K562 (cell line): ENCODE measurements around the gene PCSK6. TPM values are rescaled to one million over a fixed set of nuclear protein-coding genes. Genes with fewer than 3 reads are reported as not detected.

Source experiments
- ATAC-seq: fragments of 200-7000 bp; cut with Tn5 transposase; 3 replicates; pipeline ENCODE4 v1.9.1; 2020; ENCODE audit warnings: moderate library complexity
- BruUV-seq: library from RNA; stranded (reverse); fragments of 400-500 nt; replicated peaks from 2 replicates; lab custom pipeline; 2021; lab: Mats Ljungman, UMichigan
- CTCF ChIA-PET: fragments of 300-600 bp; formaldehyde crosslinking; extraction: SDS; loops from one replicate; lab custom pipeline; 2021; ENCODE audit warnings: low intra/inter-chr PET ratio; lab: Yijun Ruan, JAX
- POLR2A ChIA-PET: fragments of 300-600, 350-650 bp; sonication (Branson Sonifier 250); formaldehyde crosslinking; extraction: SDS; loops from one replicate; lab custom pipeline; 2021; ENCODE audit warnings: antibody characterized with exemption, inconsistent platforms; lab: Yijun Ruan, JAX
- DNase-seq, 4 experiments: peaks; one replicate each; pipeline versions ENCODE4 v3.0.0 to v3.0.0-alpha.2; 2011 to 2018; ENCODE audit warnings: low spot score in 3 of 4, mixed read lengths in 3 of 4; ENCODE audit errors: extremely low read depth in 1 of 4
- FAIRE-seq: peaks from 2 replicates; lab custom pipeline; 2011; peaks lifted over from hg19 to GRCh38; lab: Jason Lieb, UNC
- H2AFZ ChIP-seq: 2 replicates; pipeline ENCODE4 v1.6.0; 2011; ENCODE audit warnings: low read depth, low read length, control low read depth, inconsistent platforms
- H3K27ac ChIP-seq: fragments of 200-600 bp; 3 replicates; pipeline ENCODE4 v1.8.0; 2011; ENCODE audit warnings: low read depth, mild to moderate bottlenecking, control low read depth, inconsistent platforms, low read length, moderate library complexity, mixed read lengths; ENCODE audit errors: extremely low read depth
- H3K27me3 ChIP-seq, 2 experiments: fragments of 300-600 bp in 1 of 2; 2 replicates in 1 of 2; 3 replicates in 1 of 2; pipeline versions ENCODE4 v1.6.0 to v1.8.0; 2011; ENCODE audit warnings: inconsistent platforms in 2 of 2, low read length in 2 of 2, mild to moderate bottlenecking in 1 of 2, mixed read lengths in 1 of 2, moderate library complexity in 1 of 2; ENCODE audit not compliant: control insufficient read depth in 2 of 2, insufficient read depth in 2 of 2
- H3K36me3 ChIP-seq: fragments of 300-600 bp; 3 replicates; pipeline ENCODE4 v1.8.0; 2011; ENCODE audit warnings: mild to moderate bottlenecking, low read length, inconsistent platforms; ENCODE audit not compliant: control insufficient read depth, insufficient read depth
- H3K4me1 ChIP-seq, 2 experiments: fragments of 200-600 bp in 1 of 2; replicated peaks in 1 of 2; 2 replicates in 1 of 2; 3 replicates in 1 of 2; pipeline versions ENCODE4 v1.5.1 to v1.8.0; 2011; ENCODE audit warnings: inconsistent platforms in 2 of 2, low read length in 2 of 2, mild to moderate bottlenecking in 1 of 2, mixed read lengths in 1 of 2, moderate library complexity in 1 of 2; ENCODE audit not compliant: control insufficient read depth in 2 of 2, insufficient read depth in 2 of 2
- H3K4me2 ChIP-seq: 2 replicates; pipeline ENCODE4 v1.6.1; 2011; ENCODE audit warnings: low read length, control low read depth, inconsistent platforms, mixed read lengths; ENCODE audit not compliant: insufficient read depth
- H3K4me3 ChIP-seq: fragments of 200-600 bp; sonication (generic), shearing (Covaris generic); 2 replicates; pipeline ENCODE4 v1.5.1; 2016; ENCODE audit warnings: control low read depth, inconsistent platforms
- H3K79me2 ChIP-seq: fragments of 200-600 bp; 3 replicates; pipeline ENCODE4 v1.8.0; 2011; ENCODE audit warnings: low read length, inconsistent platforms; ENCODE audit not compliant: control insufficient read depth, insufficient read depth
- H3K9ac ChIP-seq, 2 experiments: 2 replicates each; pipeline versions ENCODE4 v1.6.0 to v1.6.1; 2011; ENCODE audit warnings: low read depth in 2 of 2, low read length in 2 of 2, control low read depth in 1 of 2, inconsistent platforms in 1 of 2, mild to moderate bottlenecking in 1 of 2, mixed read lengths in 1 of 2; ENCODE audit not compliant: insufficient read depth in 1 of 2
- H3K9me1 ChIP-seq: one replicate; pipeline ENCODE4 v1.6.0; 2011; ENCODE audit warnings: inconsistent platforms, mild to moderate bottlenecking, low read length, moderate library complexity; ENCODE audit not compliant: control insufficient read depth, insufficient read depth
- H3K9me3 ChIP-seq: replicated peaks from 2 replicates; pipeline ENCODE4 v1.5.1; 2011; ENCODE audit warnings: low read depth, low read length, inconsistent platforms; ENCODE audit not compliant: control insufficient read depth, insufficient read depth
- H4K20me1 ChIP-seq: replicated peaks from 2 replicates; pipeline ENCODE4 v1.6.1; 2011; ENCODE audit warnings: low read length, inconsistent platforms, mixed read lengths; ENCODE audit not compliant: control insufficient read depth, insufficient read depth
- CEBPB ChIP-seq: fragments of 450-650 bp; IDR thresholded peaks from 2 replicates; pipeline ENCODE4 v1.6.1; 2016; ENCODE audit warnings: missing genetic modification characterization, missing compliant biosample characterization
- MTF1 ChIP-seq: fragments of 250-450 bp; sonication (Bioruptor Pico); IDR thresholded peaks from 2 replicates; pipeline ENCODE4 v1.9.0; 2021; ENCODE audit warnings: moderate library complexity, mild to moderate bottlenecking, inconsistent platforms, borderline replicate concordance
- NFE2L1 ChIP-seq: fragments of 450-650 bp; IDR thresholded peaks from 2 replicates; pipeline ENCODE4 v1.6.1; 2016; ENCODE audit warnings: missing genetic modification characterization, low read depth, mild to moderate bottlenecking, missing compliant biosample characterization, moderate library complexity, borderline replicate concordance
- NUFIP1 ChIP-seq: fragments of 450-650 bp; IDR thresholded peaks from 2 replicates; pipeline ENCODE4 v1.6.1; 2018; ENCODE audit not compliant: partially characterized antibody
- RBFOX2 ChIP-seq: fragments of 200-400 bp; formaldehyde crosslinking; IDR thresholded peaks from 2 replicates; pipeline ENCODE4 v1.6.1; 2017; ENCODE audit warnings: low read depth, mild to moderate bottlenecking, low read length, moderate library complexity
- SMARCA5 ChIP-seq: fragments of 450-650 bp; IDR thresholded peaks from 2 replicates; pipeline ENCODE4 v1.6.1; 2016
- TEAD1 ChIP-seq, 2 experiments: fragments of 450-650 bp in 1 of 2; sonication (generic) in 1 of 2; formaldehyde crosslinking; IDR thresholded peaks; 2 replicates each; pipeline versions ENCODE4 v1.4.0 to v1.8.0; 2020 to 2022; ENCODE audit warnings: mild to moderate bottlenecking in 2 of 2, missing genetic modification reagents in 1 of 2
- XRCC5 ChIP-seq: fragments of 200-400 bp; formaldehyde crosslinking; IDR thresholded peaks from 2 replicates; pipeline ENCODE4 v1.6.1; 2017; ENCODE audit warnings: low read depth, mild to moderate bottlenecking, low read length
- ZNF431 ChIP-seq: sonication (generic); formaldehyde crosslinking; IDR thresholded peaks from 2 replicates; pipeline ENCODE4 v1.8.0; 2022; ENCODE audit warnings: mild to moderate bottlenecking, missing genetic modification reagents
- WGBS: fragments of 100-300 bp; shearing (Covaris generic); methylation state at CpG from one replicate; pipeline ENCODE4 v1.1.6; 2016; ENCODE audit warnings: low coverage, mixed read lengths; ENCODE audit not compliant: insufficient coverage; ENCODE audit errors: missing lambda C conversion rate; 5-methylcytosine and 5-hydroxymethylcytosine counted together
- in situ Hi-C: fragments of 300-500 bp; cut with MboI; formaldehyde crosslinking; loops from 4 replicates; pipeline ENCODE4 v1.15.0; 2018; ENCODE audit warnings: inconsistent platforms, mixed read lengths
- intact Hi-C: fragments of 100-400 bp; cut with micrococcal nuclease; formaldehyde crosslinking; loops from 2 replicates; pipeline ENCODE4 v1.14.2; 2022
- polyA plus RNA-seq, 8 experiments: library from polyadenylated mRNA; depleted of rRNA in 4 of 8; stranded (reverse) in 5 of 8; unstranded in 3 of 8; fragments of >200 nt; fragmentation: Nextera tagmentation in 2 of 8; fragmentation: Illumina TruSeq in 1 of 8; extraction: Ambion mirVana in 2 of 8; extraction: Trizol in 1 of 8; gene quantifications; 2 replicates each; pipeline versions ENCODE4 v1.2.1 to v1.2.3, GENCODE V29; 2011 to 2014; ENCODE audit warnings: inconsistent platforms in 1 of 8, missing spikeins in 1 of 8
- total RNA-seq, 7 experiments: library from RNA; depleted of rRNA in 6 of 7; stranded (reverse); fragments of >200 nt in 6 of 7; fragmentation: Illumina TruSeq in 2 of 7; extraction: Trizol in 2 of 7; gene quantifications; 2 replicates each; pipeline versions ENCODE4 v1.2.1 to v1.2.3, GENCODE V29; 2011 to 2021; ENCODE audit warnings: low replicate concordance in 1 of 7
- TF ChIP-seq, protein P1 (sequence below): fragments of 450-650 bp; formaldehyde crosslinking; IDR thresholded peaks from 2 replicates; pipeline ENCODE4 v1.4.0; 2022; ENCODE audit warnings: missing genetic modification characterization

The PCSK6 gene
- total and polyA plus RNA-seq, 9 of the 15 experiments (the other 6 are each of a cell fraction or from before 2014, with no cell fraction given), result 2.2 to 32.6 (median 14.5) TPM

DNA sequence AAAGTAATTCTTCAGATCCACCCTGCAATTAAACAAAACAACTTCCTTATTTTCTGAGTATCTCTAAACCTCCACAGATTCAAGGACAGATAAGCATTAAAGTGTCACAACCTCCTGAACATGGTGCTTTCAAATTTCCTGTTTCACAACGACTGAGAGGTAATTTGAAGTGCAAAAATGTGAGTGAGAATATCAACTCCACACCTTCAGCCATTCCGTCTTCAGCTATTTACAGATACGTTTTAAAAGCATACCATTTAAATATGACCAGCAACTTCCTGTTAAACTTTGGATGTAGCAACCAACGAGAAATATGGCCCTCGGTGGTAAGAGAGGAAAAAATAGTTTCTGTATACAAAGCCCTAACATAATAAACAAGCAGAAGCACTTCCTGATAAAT lies 32.1 kb upstream of the PCSK6 start:
- no peaks in the 10 kb centered on the region for H3K9me1 ChIP-seq
- H3K4me2 ChIP-seq, result no peak overlapping the region
- H4K20me1 ChIP-seq, result no peaks in the 10 kb centered on the region
- 0% methylated on average over 5 of the region's 5 CpGs for WGBS
- ChIA-PET CTCF (no interaction called here), POLR2A (interaction anchor here (0.7 kb wide), 1 partner anchor 97 kb away, joined by 3 read pairs; no protein-coding TSS in a partner anchor)
- H3K4me3 ChIP-seq, result no peak overlapping the region
- DNase-seq (no peak), ATAC-seq (no peak), FAIRE-seq (no peak)
- H3K27me3 ChIP-seq, result peaks cover 37 to 51% of the 10 kb centered on the region in 2 experiments
- H2AFZ ChIP-seq, result no peak overlapping the region
- no TSS peak for BruUV-seq
- peaks cover 2% of the 10 kb centered on the region for H3K9me3 ChIP-seq
- no peak overlapping the region for H3K9ac ChIP-seq
- TF ChIP-seq CEBPB (tag) (0 out of 2 replicates have a peak, but pooled peaks have one; percentile 41), MTF1 (CRISPR knock-in tag) (no peak)
- intact Hi-C loops (no loop called here), in situ Hi-C loops (no loop called here)
- no peaks in the 10 kb centered on the region for H3K79me2 ChIP-seq
- no peaks in the 10 kb centered on the region; a peak in 2 of 5 replicates for H3K4me1 ChIP-seq
- no peaks in the 10 kb centered on the region for H3K36me3 ChIP-seq
- no peak overlapping the region for H3K27ac ChIP-seq

DNA sequence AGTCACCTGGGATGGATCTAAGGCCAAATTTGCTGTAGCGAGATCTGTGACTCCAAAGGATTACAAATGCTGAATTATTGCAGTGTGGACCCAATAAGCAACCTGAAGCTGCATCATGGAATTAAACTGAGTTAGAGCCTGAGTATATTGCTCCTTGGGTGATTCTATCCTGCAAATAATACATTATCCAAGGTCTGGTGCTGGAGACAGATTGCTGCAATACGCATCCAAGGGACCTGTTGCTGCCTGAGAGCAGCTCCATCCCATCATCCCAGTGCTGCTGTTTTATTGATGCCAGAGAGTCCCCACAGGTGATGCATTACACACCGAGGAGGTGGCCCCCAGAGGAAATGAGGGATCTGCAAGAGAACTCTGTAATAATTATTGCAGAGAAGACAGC lies 31.6 kb upstream of the PCSK6 start:
- Histone ChIP-seq H3K9ac (no peak overlapping the region), H4K20me1 (no peaks in the 10 kb centered on the region), H3K36me3 (no peaks in the 10 kb centered on the region), H3K9me1 (no peaks in the 10 kb centered on the region), H3K27me3 (peaks cover 32 to 45% of the 10 kb centered on the region in 2 experiments), H3K4me2 (no peak overlapping the region), H3K4me3 (no peak overlapping the region), H3K4me1 (no peaks in the 10 kb centered on the region; a peak in 2 of 5 replicates), H2AFZ (no peak overlapping the region), H3K9me3 (peaks cover 2% of the 10 kb centered on the region), H3K27ac (no peak overlapping the region), H3K79me2 (no peaks in the 10 kb centered on the region)
- ATAC-seq (no peak), FAIRE-seq (no peak), DNase-seq (no peak)
- POLR2A ChIA-PET, result no interaction called here
- intact Hi-C loops, result no loop called here
- TF ChIP-seq SMARCA5 (no peak), RBFOX2 (no peak), XRCC5 (no peak), NUFIP1 (no peak), ZNF431 (no peak), NFE2L1 (tag) (no peak), TEAD1 (CRISPR knock-in tag; IDR thresholded peaks at IDR 0.05) (no peak)
- TF ChIP-seq, protein P1, sequence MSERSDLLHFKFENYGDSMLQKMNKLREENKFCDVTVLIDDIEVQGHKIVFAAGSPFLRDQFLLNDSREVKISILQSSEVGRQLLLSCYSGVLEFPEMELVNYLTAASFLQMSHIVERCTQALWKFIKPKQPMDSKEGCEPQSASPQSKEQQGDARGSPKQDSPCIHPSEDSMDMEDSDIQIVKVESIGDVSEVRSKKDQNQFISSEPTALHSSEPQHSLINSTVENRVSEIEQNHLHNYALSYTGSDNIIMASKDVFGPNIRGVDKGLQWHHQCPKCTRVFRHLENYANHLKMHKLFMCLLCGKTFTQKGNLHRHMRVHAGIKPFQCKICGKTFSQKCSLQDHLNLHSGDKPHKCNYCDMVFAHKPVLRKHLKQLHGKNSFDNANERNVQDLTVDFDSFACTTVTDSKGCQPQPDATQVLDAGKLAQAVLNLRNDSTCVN (CRISPR knock-in tag), result no peak
- BruUV-seq, result no TSS peak
- in situ Hi-C loops, result no loop called here
- CTCF ChIA-PET, result no interaction called here
- WGBS, result 2% methylated on average over 3 of the region's 3 CpGs
